GM19025 (cell line): ENCODE results near the gene STAM2.
"Not testable (repeated sequence)": the region's sequence is repeated elsewhere in the genome, so short reads cannot be mapped to it uniquely, and the experiment has no call there.

Source experiments
- ATAC-seq: cut with Tn5 transposase; IDR thresholded peaks from one replicate; pipeline ENCODE4 v1.9.1; 2021; ENCODE audit warnings: mild to moderate bottlenecking, low read depth, moderate library complexity; ENCODE audit not compliant: unreplicated experiment

STAM2 gene

GRCh38 chr2:152175368-152176112, at the start of gene STAM2:
Gene STAM2, minus strand, starts transcription at chr2:152175763. Its CDS starts 121 bp downstream, at chr2:152175642.
- peak; percentile 78 for ATAC-seq

- no peak for ATAC-seq
Observed at GRCh38 chr2:152223977-152224376, 48.4 kb upstream of the STAM2 start.

GRCh38 chr2:152222975-152223637, 47.5 kb upstream of the STAM2 start:
- ATAC-seq = no peak

GRCh38 chr2:152221839-152222238, 46.3 kb upstream of the STAM2 start:
- ATAC-seq = no peak

- no peak for ATAC-seq
Observed at GRCh38 chr2:152219077-152219828, 43.7 kb upstream of the STAM2 start.

GRCh38 chr2:152201466-152201830, 25.9 kb upstream of the STAM2 start:
- ATAC-seq = no peak

- no peak for ATAC-seq
Observed at GRCh38 chr2:152200565-152201465, 25.3 kb upstream of the STAM2 start.

GRCh38 chr2:152200101-152200500, 24.5 kb upstream of the STAM2 start:
- ATAC-seq = no peak

GRCh38 chr2:152198499-152198898, 22.9 kb upstream of the STAM2 start:
- no peak for ATAC-seq

GRCh38 chr2:152197508-152198284, 22.1 kb upstream of the STAM2 start:
- not testable (repeated sequence) for ATAC-seq

- ATAC-seq = no peak
Observed at GRCh38 chr2:152189622-152190495, 14.3 kb upstream of the STAM2 start.

- not testable (repeated sequence) for ATAC-seq
Observed at GRCh38 chr2:152186808-152187207, 11.2 kb upstream of the STAM2 start.

- no peak for ATAC-seq
Observed at GRCh38 chr2:152186262-152186661, 10.7 kb upstream of the STAM2 start.

- ATAC-seq = no peak
Observed at GRCh38 chr2:152183401-152184073, 8.0 kb upstream of the STAM2 start.

GRCh38 chr2:152177667-152178066, 2.1 kb upstream of the STAM2 start:
- not testable (repeated sequence) for ATAC-seq

GRCh38 chr2:152176113-152176714, 651 bp upstream of the STAM2 start:
- ATAC-seq = peak; percentile 8

- ATAC-seq = peak; percentile 14
Observed at GRCh38 chr2:152175012-152175367, 573 bp downstream of the STAM2 start.

GRCh38 chr2:152174574-152174973, 989 bp downstream of the STAM2 start:
- ATAC-seq = no peak
